Astrocyte of the hippocampus (primary cell): Measurements from ENCODE around the gene CAMTA1.
A peak's percentile ranks its signal among the peaks of the same experiment; 100 is the strongest.

Source experiments
- DNase-seq: peaks from one replicate; pipeline ENCODE4 v3.0.0; 2011; ENCODE audit warnings: low read depth, low spot score

CAMTA1 gene

GRCh38 chr1:7334475-7335035 is 549.3 kb downstream of the CAMTA1 start:
- peak; percentile 49 for DNase-seq

DNA sequence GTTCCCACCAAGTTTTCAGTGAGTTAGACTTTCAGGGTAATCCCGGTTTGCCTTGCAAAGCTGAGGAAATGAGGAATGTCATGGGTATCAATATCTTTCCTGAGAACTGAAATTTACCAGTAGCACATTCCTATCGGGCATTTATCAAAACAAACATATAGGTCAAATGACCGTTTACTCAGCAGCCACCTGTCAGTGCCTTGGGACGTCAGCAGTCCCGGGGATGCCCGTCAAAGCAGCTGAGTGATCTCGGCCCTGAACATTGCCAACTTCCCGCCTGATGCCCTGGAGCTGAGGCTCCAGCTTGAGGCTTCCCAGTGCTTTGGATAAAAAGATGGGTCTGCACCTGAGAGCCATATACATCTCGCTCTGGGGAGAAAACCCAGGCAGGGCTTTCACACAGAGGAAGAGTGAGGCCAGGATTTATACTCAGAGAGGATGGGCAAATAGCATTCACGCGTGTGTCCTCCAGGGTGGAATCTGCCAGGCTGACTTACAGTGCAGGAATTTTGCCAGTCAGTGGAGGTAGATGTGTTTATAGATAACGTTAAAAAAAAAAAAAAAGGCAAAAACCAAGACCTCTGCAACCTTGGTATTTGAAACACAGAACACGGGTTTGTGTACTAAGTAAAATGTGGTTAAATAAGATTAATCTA is 550.1 kb downstream of the CAMTA1 start:
- DNase-seq = peak; percentile 47

DNA sequence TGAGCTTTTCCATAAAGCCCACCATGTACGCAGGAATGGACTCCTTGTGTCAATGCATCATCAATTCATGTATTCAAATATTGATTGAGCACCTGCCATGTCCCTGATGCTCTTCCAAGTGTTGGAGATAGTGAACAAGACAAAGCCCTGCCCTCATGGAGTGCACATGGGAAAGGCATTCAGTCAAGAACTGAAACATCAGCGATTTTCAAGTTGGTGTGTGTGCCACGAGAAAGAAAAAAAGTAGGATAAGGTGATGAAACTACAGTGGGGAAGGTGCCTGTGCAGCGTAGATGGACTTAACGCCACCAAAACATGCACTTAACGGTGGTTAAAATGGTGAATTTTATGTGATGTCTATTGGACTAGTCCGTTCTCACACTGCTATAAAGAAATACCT is 553.2 kb downstream of the CAMTA1 start:
- no peak for DNase-seq

GRCh38 chr1:7339014-7339413 is 553.8 kb downstream of the CAMTA1 start:
- DNase-seq = no peak

- no peak for DNase-seq
Measured at GRCh38 chr1:7339953-7340352, 554.7 kb downstream of the CAMTA1 start.

DNA sequence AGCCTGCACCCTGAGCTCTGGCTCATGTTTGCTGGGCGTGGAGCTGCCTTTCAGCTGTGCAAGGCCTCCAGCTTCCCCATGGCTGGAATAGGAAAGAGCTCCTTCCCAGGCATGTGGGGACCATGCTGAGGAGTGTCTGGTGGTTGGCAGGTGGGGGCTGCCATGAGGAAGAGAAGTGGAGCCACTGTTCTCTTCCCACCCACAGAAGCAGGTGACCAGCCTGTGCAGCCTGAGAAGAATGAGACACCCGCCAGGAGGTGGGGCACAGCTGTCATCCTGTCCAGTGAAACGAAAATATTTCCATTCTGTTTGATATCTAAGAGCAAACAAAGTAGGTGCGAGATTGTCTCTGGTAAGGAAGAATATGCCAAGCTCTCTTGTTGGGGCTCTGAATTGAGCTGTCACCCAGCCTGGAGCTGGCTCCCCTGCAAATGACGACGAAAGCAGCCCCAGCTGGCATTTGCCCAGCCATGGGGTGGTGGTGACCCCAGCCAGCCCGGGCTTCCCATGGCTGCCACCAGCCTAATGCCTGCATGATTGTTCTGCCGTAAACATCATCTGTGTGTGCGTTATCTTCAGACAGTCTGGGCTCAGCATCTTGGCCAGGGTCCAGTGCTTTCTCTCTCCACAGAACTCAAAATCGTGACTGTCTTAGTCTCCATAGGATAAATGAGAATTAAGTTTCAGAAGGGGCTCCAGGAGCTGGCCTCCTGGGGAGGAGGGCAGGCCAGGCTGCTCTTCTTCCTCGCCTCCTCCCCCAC is 556.1 kb downstream of the CAMTA1 start:
- peak; percentile 28 for DNase-seq

- no peak for DNase-seq
Measured at GRCh38 chr1:7343882-7344281, 558.6 kb downstream of the CAMTA1 start.

GRCh38 chr1:7344299-7344698 is 559.0 kb downstream of the CAMTA1 start:
- no peak for DNase-seq

- no peak for DNase-seq
Measured at GRCh38 chr1:7345516-7345915, 560.3 kb downstream of the CAMTA1 start.

DNA sequence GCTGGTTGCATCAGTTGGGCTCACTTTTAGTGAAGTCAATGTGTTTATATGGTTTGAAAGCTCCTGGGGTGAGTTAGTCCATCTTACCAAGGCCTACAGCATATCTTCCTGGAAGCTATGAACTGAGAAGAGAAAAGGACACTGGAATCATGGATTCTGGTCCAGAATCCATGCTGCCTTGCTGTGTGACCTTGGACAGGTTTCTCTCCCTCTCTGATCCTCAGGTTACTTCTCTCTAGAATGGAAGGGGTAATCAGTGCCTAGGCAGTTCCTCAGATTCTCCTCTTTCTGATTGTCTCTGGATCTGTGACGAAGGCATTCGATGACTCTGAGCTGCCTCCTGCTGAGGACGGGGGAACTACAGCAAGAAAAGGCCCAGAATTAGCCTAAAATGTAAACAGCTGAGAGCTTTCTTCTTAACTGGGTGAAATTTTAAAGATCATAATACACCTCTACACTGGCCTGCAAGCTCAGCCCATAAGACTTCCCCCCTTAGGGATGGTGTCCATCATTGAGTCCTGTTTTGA is 560.9 kb downstream of the CAMTA1 start:
- no peak for DNase-seq

DNA sequence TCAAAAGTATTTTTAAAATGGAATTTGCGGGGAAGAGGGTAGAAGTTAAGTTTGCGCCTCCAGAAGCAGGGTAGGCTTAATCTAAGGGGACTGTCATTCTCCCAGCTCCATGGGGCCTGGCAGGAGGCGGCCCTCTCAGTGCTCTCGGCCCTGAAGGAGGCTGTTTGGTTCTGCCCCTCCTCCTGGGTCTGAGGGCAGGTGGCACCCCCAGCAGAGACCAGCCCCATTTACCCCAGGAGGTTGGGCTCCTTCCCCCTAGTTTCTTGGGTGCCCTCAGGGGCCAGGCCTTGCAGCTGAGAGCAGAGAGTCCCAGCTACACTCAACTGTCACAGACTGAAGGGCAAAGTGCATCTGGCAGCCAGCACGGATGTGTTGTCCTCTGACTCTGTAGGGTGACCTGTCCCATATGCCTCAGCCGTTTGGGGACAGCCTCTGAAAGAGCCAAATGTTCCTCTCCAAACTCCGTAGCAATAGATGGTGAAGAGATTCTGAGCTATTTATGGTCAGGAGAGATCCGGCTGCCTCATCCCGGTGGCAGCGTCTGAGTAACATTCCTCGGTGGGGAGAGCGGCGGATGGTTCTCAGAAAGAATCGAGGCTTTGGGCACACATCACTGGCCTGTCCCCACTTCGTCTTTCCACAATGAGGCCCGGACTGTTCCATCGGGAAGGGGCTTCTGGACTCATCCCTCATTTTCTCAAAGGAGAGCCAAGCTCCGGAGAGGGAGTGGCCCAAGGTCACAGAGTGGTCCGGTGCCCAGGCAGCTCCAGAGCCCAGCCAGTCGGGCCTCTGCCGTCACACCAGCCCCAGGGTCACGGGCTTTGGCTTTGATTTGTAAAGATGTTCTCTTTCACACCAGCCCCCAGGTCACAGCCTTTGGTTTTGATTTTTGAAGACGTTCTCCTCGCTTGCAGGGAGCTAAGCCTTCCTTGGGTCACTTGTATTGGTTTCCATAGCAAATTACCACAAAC is 561.6 kb downstream of the CAMTA1 start:
- no peak for DNase-seq

GRCh38 chr1:7348073-7348472 is 562.8 kb downstream of the CAMTA1 start:
- no peak for DNase-seq

DNA sequence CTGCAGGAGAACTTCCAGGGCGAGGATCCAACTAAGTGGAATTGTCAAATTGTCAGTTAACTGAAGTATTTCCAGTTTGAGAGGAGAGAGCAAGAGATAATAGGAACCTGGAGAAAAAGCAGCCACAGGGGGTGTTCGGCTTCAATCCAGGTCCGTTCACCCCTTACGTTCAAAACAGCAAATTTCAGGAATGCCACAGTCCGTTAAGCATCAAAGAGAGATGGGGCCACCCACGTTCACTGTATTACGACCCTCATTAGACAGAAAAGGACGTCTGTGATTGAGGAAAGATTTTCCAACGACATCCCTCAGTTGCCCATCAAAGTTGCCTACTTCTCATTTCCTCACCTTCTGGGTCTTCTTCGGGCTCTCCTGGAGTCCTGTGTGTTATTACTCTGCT is 563.3 kb downstream of the CAMTA1 start:
- no peak for DNase-seq

DNA sequence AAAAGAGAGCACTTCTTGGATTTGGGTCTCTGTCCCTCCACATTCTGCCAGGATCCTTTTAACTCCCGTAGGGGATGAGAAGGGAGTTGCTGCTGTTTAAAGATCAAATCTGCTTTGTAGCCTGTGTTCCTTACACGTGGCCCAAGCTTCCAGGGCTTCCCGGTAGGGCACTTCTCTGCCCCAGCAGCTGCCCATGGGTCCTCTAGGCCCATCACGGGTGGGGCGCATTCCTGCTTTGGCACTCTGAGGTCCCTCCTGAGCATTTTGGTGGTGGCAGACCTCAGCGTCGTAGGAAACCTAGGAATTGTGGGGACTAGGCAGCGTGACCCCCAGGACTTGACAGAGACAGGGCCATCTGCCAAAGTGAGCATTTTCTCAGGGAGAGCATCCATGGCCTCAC is 565.5 kb downstream of the CAMTA1 start:
- DNase-seq = no peak

GRCh38 chr1:7351649-7352048 is 566.4 kb downstream of the CAMTA1 start:
- no peak for DNase-seq

DNA sequence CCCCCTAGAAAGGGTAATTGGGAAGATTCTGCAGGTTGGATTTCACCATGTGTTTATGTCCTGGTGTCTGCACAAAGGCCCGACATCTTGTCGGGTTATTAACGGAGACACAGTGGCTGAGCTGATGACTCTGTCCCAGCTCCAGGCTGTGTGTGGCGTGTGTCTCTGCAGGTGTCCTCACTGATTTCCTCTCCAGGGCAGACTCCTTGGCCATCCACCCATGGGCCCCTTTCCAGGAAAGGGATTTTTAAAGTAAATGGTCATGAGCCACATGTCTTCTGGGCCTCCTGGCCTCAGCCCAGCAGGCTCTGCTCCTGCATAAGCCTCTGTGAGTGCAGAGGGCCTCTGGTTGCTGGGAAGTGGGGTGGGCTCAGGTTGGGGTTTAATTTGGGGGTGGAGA is 567.1 kb downstream of the CAMTA1 start:
- no peak for DNase-seq

GRCh38 chr1:7352974-7353373 is 567.7 kb downstream of the CAMTA1 start:
- DNase-seq = no peak

- no peak for DNase-seq
Measured at GRCh38 chr1:7355646-7356045, 570.4 kb downstream of the CAMTA1 start.

GRCh38 chr1:7356079-7356478 is 570.8 kb downstream of the CAMTA1 start:
- no peak for DNase-seq

GRCh38 chr1:7358425-7358824 is 573.2 kb downstream of the CAMTA1 start:
- DNase-seq = no peak

- DNase-seq = no peak
Measured at GRCh38 chr1:7360526-7360925, 575.3 kb downstream of the CAMTA1 start.

DNA sequence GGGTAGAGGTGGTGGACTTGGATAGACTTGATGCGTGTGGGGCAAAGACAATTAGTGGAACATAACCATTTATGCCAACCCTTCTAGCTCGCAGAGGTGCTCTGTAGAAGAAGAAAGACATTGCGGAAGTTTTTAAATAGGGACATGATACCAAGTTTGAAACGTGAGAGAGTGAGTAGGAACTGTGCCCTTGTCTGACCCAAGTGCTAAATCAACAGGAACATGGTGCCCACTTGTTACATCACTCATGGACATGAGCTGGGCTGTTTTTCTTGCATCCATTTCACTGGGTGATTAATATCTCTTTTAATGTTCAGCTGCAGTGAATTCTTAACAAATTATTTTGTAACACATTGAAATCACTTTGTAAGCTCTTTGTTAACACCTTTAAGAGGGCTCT is 577.7 kb downstream of the CAMTA1 start:
- DNase-seq = no peak
